ENCODE measurements around the gene CHD2.

The CHD2 gene

GRCh38 chr15:92885224-92886041 is 14.7 kb upstream of the CHD2 start:
- DNase-seq (ENCODE audit: low spot score) = no peak

- no peak for DNase-seq (ENCODE audit: low spot score)
Measured at GRCh38 chr15:92886042-92886537, 14.0 kb upstream of the CHD2 start.

- DNase-seq (ENCODE audit: low spot score) = no peak
Measured at GRCh38 chr15:92886815-92887214, 13.3 kb upstream of the CHD2 start.

- no peak for DNase-seq (ENCODE audit: low spot score)
Measured at GRCh38 chr15:92887869-92888268, 12.3 kb upstream of the CHD2 start.

- no peak for DNase-seq (ENCODE audit: low spot score)
Measured at GRCh38 chr15:92889390-92890107, 10.6 kb upstream of the CHD2 start.

- DNase-seq (ENCODE audit: low spot score) = no peak
Measured at GRCh38 chr15:92891533-92892200, 8.5 kb upstream of the CHD2 start.

- DNase-seq (ENCODE audit: low spot score) = no peak
Measured at GRCh38 chr15:92892201-92892555, 7.9 kb upstream of the CHD2 start.

GRCh38 chr15:92893200-92893599 is 6.9 kb upstream of the CHD2 start:
- no peak for DNase-seq (ENCODE audit: low spot score)

- DNase-seq (ENCODE audit: low spot score) = no peak
Measured at GRCh38 chr15:92896561-92896960, 3.6 kb upstream of the CHD2 start.

- DNase-seq (ENCODE audit: low spot score) = no peak
Measured at GRCh38 chr15:92897620-92898019, 2.5 kb upstream of the CHD2 start.

GRCh38 chr15:92898988-92899582 is 1.0 kb upstream of the CHD2 start:
- no peak for DNase-seq (ENCODE audit: low spot score)

- no peak for DNase-seq (ENCODE audit: low spot score)
Measured at GRCh38 chr15:92899601-92899947, 550 bp upstream of the CHD2 start.

- no peak for DNase-seq (ENCODE audit: low spot score)
Measured at GRCh38 chr15:92900731-92901071, 577 bp downstream of the CHD2 start.

- DNase-seq (ENCODE audit: low spot score) = no peak
Measured at GRCh38 chr15:92901072-92901761, 1.1 kb downstream of the CHD2 start.

GRCh38 chr15:92901995-92902394 is 1.9 kb downstream of the CHD2 start:
- DNase-seq (ENCODE audit: low spot score) = no peak

GRCh38 chr15:92902737-92903593 is 2.8 kb downstream of the CHD2 start:
- DNase-seq (ENCODE audit: low spot score) = no peak

- DNase-seq (ENCODE audit: low spot score) = no peak
Measured at GRCh38 chr15:92903631-92903965, 3.5 kb downstream of the CHD2 start.

GRCh38 chr15:92903966-92904721 is 4.0 kb downstream of the CHD2 start:
- DNase-seq (ENCODE audit: low spot score) = peak; percentile 100

- DNase-seq (ENCODE audit: low spot score) = no peak
Measured at GRCh38 chr15:92904722-92905571, 4.8 kb downstream of the CHD2 start.

- no peak for DNase-seq (ENCODE audit: low spot score)
Measured at GRCh38 chr15:92906020-92906419, 5.9 kb downstream of the CHD2 start.
